Endothelial cell of umbilical vein (primary cell): ENCODE data around the gene TARBP2. TPM values are rescaled to one million over a fixed set of nuclear protein-coding genes. Genes with fewer than 3 reads are reported as not detected.

Experiments used
- BruUV-seq: library from RNA; stranded (reverse); fragments of 400-500 nt; replicated peaks from 2 replicates; lab custom pipeline; 2021; lab: Mats Ljungman, UMichigan
- CTCF ChIA-PET: fragments of 300-600, 350-600 bp; sonication (Branson Sonifier 250); formaldehyde crosslinking; loops from one replicate; lab custom pipeline; 2021; ENCODE audit warnings: antibody characterized with exemption, inconsistent platforms; lab: Charles Lee
- POLR2A ChIA-PET: fragments of 300-600, 350-600 bp; sonication (Branson Sonifier 250); formaldehyde crosslinking; loops from one replicate; lab custom pipeline; 2021; ENCODE audit warnings: antibody characterized with exemption, inconsistent platforms; lab: Charles Lee
- DNase-seq: peaks from one replicate; pipeline ENCODE4 v3.0.0-alpha.2; 2011; ENCODE audit warnings: low read depth, low spot score
- FAIRE-seq: peaks from 2 replicates; lab custom pipeline; 2011; peaks lifted over from hg19 to GRCh38; lab: Jason Lieb, UNC
- H2AFZ ChIP-seq: 2 replicates; pipeline ENCODE4 v1.6.0; 2012; ENCODE audit warnings: low read depth, low read length, control low read depth, inconsistent platforms
- H3K27ac ChIP-seq: 2 replicates; pipeline ENCODE4 v1.5.1; 2011; ENCODE audit warnings: low read depth, mild to moderate bottlenecking, control low read depth, low read length, moderate library complexity; ENCODE audit not compliant: insufficient read depth
- H3K27me3 ChIP-seq, 2 experiments: 2 replicates each; pipeline versions ENCODE4 v1.6.0 to v1.6.1; 2011; ENCODE audit warnings: low read length in 2 of 2, mixed read lengths in 1 of 2; ENCODE audit not compliant: control insufficient read depth in 2 of 2, insufficient read depth in 2 of 2
- H3K36me3 ChIP-seq, 2 experiments: 2 replicates in 1 of 2; 3 replicates in 1 of 2; pipeline ENCODE4 v1.5.1; 2011; ENCODE audit warnings: low read length in 2 of 2, mild to moderate bottlenecking in 1 of 2, moderate library complexity in 1 of 2; ENCODE audit not compliant: control insufficient read depth in 2 of 2, insufficient read depth in 2 of 2; ENCODE audit errors: extremely low read depth in 1 of 2
- H3K4me1 ChIP-seq: 3 replicates; pipeline ENCODE4 v1.5.1; 2011; ENCODE audit warnings: mild to moderate bottlenecking, low read length; ENCODE audit not compliant: control insufficient read depth, insufficient read depth; ENCODE audit errors: extremely low read depth
- H3K4me2 ChIP-seq: 2 replicates; pipeline ENCODE4 v1.6.1; 2011; ENCODE audit warnings: low read length, control low read depth, mixed read lengths; ENCODE audit not compliant: insufficient read depth
- H3K4me3 ChIP-seq, 3 experiments: fragments of 200-600 bp in 1 of 3; sonication (generic), shearing (Covaris generic) in 1 of 3; replicated peaks in 1 of 3; 2 replicates each; pipeline ENCODE4 v1.5.1; 2011 to 2016; ENCODE audit warnings: control low read depth in 3 of 3, low read length in 3 of 3, mild to moderate bottlenecking in 2 of 3, inconsistent platforms in 1 of 3, low read depth in 1 of 3, moderate library complexity in 1 of 3; ENCODE audit not compliant: insufficient read depth in 1 of 3
- H3K79me2 ChIP-seq: 2 replicates; pipeline ENCODE4 v1.6.0; 2012; ENCODE audit warnings: low read length, inconsistent platforms; ENCODE audit not compliant: control insufficient read depth, insufficient read depth
- H3K9ac ChIP-seq: replicated peaks from 2 replicates; pipeline ENCODE3; 2011; ENCODE audit warnings: low read length, control low read depth; ENCODE audit not compliant: insufficient read depth; ENCODE audit errors: extremely low read depth
- H3K9me1 ChIP-seq: replicated peaks from 3 replicates; pipeline ENCODE4 v1.6.0; 2011; ENCODE audit warnings: mild to moderate bottlenecking, low read length; ENCODE audit not compliant: control insufficient read depth, insufficient read depth; ENCODE audit errors: extremely low read depth
- H3K9me3 ChIP-seq: replicated peaks from 2 replicates; pipeline ENCODE4 v1.5.1; 2012; ENCODE audit warnings: low read length, inconsistent platforms; ENCODE audit not compliant: control insufficient read depth, insufficient read depth
- H4K20me1 ChIP-seq: replicated peaks from 2 replicates; pipeline ENCODE3; 2011; ENCODE audit warnings: mild to moderate bottlenecking, low read length; ENCODE audit not compliant: control insufficient read depth, insufficient read depth; ENCODE audit errors: extremely low read depth
- FOS ChIP-seq: IDR thresholded peaks from 2 replicates; pipeline ENCODE4 v1.6.1; 2011; ENCODE audit warnings: mild to moderate bottlenecking, low read length, moderate library complexity, borderline replicate concordance; ENCODE audit not compliant: insufficient read depth
- POLR2A ChIP-seq: IDR thresholded peaks from 2 replicates; pipeline ENCODE4 v1.6.1; 2012; ENCODE audit warnings: low read depth, mild to moderate bottlenecking, control low read depth, low read length
- dilution Hi-C: fragments of 300-500 bp; cut with MboI; formaldehyde crosslinking; loops from one replicate; pipeline ENCODE4 v1.15.0; 2019; ENCODE audit warnings: low sequenced_read_pairs; ENCODE audit not compliant: extremely low pct_ligation_motif_present
- intact Hi-C: fragments of 100-400 bp; cut with micrococcal nuclease; formaldehyde crosslinking; loops from one replicate; pipeline ENCODE4 v1.10.0; 2022
- polyA plus RNA-seq, 4 experiments: library from polyadenylated mRNA; depleted of rRNA in 3 of 4; stranded (reverse) in 3 of 4; unstranded in 1 of 4; fragments of >200 nt; gene quantifications; 2 replicates each; pipeline versions ENCODE4 v1.2.1 to v1.2.3, GENCODE V29; 2011 to 2012; ENCODE audit warnings: missing spikeins in 1 of 4
- total RNA-seq: library from RNA; stranded (reverse); gene quantifications from 2 replicates; pipeline ENCODE4 v1.2.3, GENCODE V29; 2021
- TF ChIP-seq, protein P1 (sequence below), 2 donors: IDR thresholded peaks; 1 replicate in 1 of 2; 2 replicates in 1 of 2; pipeline ENCODE4 v1.5.1; 2011; ENCODE audit warnings: low read length in 2 of 2, mild to moderate bottlenecking in 2 of 2, moderate library complexity in 2 of 2, control low read depth in 1 of 2, inconsistent platforms in 1 of 2, low read depth in 1 of 2; ENCODE audit not compliant: insufficient read depth in 1 of 2; ENCODE audit errors: extremely low read depth in 1 of 2

The TARBP2 gene
- total and polyA plus RNA-seq, 2 donors (not counting 3 experiments of a cell fraction or from before 2014, with no cell fraction given) = 57.2 to 82.8 TPM

DNA sequence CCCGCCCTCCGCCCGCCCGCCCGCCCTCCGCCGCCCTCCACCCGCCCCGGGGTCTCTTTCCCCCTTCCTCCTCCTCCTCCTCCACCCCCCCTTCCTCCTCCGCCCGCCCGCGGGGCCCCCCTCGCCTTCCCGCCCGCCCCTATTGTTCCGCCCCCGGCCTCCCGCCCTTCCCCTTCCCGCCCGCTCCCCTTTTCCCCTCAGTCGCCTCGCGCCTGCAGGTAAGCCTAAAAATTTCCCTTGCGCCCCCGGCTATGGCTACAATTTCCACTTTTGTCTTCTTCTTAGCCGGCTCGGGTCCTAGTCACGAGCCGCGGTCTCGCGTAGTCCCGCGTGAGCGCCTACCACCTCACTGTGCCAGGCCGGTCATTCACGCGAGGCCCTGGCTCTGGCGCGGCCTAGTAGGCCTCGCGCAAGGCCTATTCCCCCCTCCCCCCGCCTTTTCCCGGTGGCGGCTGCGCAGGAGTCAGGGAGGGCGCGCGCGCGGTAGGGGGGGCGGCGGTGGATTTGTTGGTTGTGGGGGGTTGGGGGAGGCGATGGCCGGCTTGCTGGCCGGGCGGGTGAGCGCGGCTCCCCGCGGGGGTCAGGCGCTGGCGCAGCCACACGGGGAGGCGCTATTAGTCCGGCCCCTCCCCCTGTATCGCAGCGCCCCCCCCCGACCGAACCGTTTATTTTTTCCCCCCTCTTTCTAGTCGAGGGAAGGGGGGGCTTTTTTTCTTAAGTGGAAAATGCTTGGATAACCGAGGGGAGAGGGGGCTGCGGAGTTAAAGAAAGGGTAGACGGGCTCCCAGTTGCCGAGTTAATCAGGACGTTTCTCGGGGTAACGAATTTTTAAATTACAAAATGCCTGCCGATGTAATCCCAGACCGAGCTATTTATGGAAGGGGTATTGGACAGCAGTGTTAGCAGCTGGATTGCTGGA lies 48.7 kb upstream of the TARBP2 start:
- H3K9ac ChIP-seq = peak overlapping the region; percentile 94
- H3K27ac ChIP-seq = peak overlapping the region; percentile 87
- DNase-seq = peak; percentile 89
- H3K27me3 ChIP-seq = no peaks in the 10 kb centered on the region
- H2AFZ ChIP-seq = no peak overlapping the region
- intact Hi-C loops (loop anchor here (2.0 to 5.0 kb wide), 3 partner anchors 16 to 225 kb away; partner anchors contain the start of genes ATP5MC2 and TARBP2), dilution Hi-C loops (no loop called here)
- ChIA-PET POLR2A (interaction anchor here (0.7 kb wide), 2 partner anchors 16 to 33 kb away, joined by 3 read pairs; no protein-coding TSS in a partner anchor), CTCF (interaction anchor here (0.9 to 2.5 kb wide), 4 partner anchors 29 to 131 kb away, joined by 3 to 15 read pairs (median 3); partner anchors contain the start of gene AAAS)
- FAIRE-seq = no peak
- no peaks in the 10 kb centered on the region for H3K9me3 ChIP-seq
- peaks cover 16% of the 10 kb centered on the region for H4K20me1 ChIP-seq
- H3K9me1 ChIP-seq = no peaks in the 10 kb centered on the region
- no TSS peak for BruUV-seq
- H3K79me2 ChIP-seq = peaks cover 51% of the 10 kb centered on the region
- H3K36me3 ChIP-seq = peaks cover 21 to 26% of the 10 kb centered on the region in 2 experiments
- peak overlapping the region; percentile 81 to 100 (median 89) for H3K4me3 ChIP-seq
- TF ChIP-seq FOS = no peak
- no peak for TF ChIP-seq POLR2A
- TF ChIP-seq, protein P1, sequence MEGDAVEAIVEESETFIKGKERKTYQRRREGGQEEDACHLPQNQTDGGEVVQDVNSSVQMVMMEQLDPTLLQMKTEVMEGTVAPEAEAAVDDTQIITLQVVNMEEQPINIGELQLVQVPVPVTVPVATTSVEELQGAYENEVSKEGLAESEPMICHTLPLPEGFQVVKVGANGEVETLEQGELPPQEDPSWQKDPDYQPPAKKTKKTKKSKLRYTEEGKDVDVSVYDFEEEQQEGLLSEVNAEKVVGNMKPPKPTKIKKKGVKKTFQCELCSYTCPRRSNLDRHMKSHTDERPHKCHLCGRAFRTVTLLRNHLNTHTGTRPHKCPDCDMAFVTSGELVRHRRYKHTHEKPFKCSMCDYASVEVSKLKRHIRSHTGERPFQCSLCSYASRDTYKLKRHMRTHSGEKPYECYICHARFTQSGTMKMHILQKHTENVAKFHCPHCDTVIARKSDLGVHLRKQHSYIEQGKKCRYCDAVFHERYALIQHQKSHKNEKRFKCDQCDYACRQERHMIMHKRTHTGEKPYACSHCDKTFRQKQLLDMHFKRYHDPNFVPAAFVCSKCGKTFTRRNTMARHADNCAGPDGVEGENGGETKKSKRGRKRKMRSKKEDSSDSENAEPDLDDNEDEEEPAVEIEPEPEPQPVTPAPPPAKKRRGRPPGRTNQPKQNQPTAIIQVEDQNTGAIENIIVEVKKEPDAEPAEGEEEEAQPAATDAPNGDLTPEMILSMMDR (IDR thresholded peaks at IDR 0.05; ENCODE audit: extremely low read depth in 1 of 2, insufficient read depth in 1 of 2, low read depth in 1 of 2, low read length in 2 of 2) = peak in 1 of 2 donors; percentile 35
- H3K4me1 ChIP-seq = peaks cover 12% of the 10 kb centered on the region
- H3K4me2 ChIP-seq = peak overlapping the region; percentile 100
